Lung (tissue), 12 donors: ENCODE measurements around the gene MISP3. TPM values are rescaled to one million over a fixed set of nuclear protein-coding genes. Genes with fewer than 3 reads are reported as not detected.

Source experiments
- ATAC-seq: fragments of 200-7000 bp; cut with Tn5 transposase; one replicate; pipeline ENCODE4 v1.9.1; 2020; ENCODE audit warnings: moderate number of reproducible peaks; ENCODE audit not compliant: insufficient read depth, low FRiP score
- DNase-seq, 3 donors: peaks; one replicate each; pipeline ENCODE4 v3.0.0-alpha.2; 2013 to 2017
- H3K27ac ChIP-seq, 2 donors: one replicate each; pipeline ENCODE4 v1.5.1; 2013; ENCODE audit warnings: mild to moderate bottlenecking in 2 of 2, moderate library complexity in 2 of 2, control low read depth in 1 of 2, inconsistent platforms in 1 of 2, low read depth in 1 of 2, low read length in 1 of 2
- H3K27me3 ChIP-seq, 3 donors: one replicate each; pipeline ENCODE4 v1.5.1; 2013; ENCODE audit warnings: low read length in 2 of 3; ENCODE audit not compliant: control insufficient read depth in 3 of 3, insufficient read depth in 3 of 3
- H3K36me3 ChIP-seq, 4 donors: one replicate each; pipeline ENCODE4 v1.5.1; 2013; ENCODE audit warnings: low read length in 4 of 4, mild to moderate bottlenecking in 1 of 4, moderate library complexity in 1 of 4; ENCODE audit not compliant: control insufficient read depth in 4 of 4, insufficient read depth in 4 of 4
- H3K4me1 ChIP-seq, 5 donors: one replicate each; pipeline ENCODE4 v1.5.1; 2013; ENCODE audit warnings: low read length in 5 of 5, mild to moderate bottlenecking in 2 of 5, moderate library complexity in 1 of 5; ENCODE audit not compliant: control insufficient read depth in 5 of 5, insufficient read depth in 5 of 5
- H3K4me3 ChIP-seq: one replicate; pipeline ENCODE4 v1.5.1; 2013; ENCODE audit warnings: mild to moderate bottlenecking, control low read depth, moderate library complexity
- H3K9ac ChIP-seq, 2 donors: one replicate each; pipeline ENCODE4 v1.5.1; 2013; ENCODE audit warnings: low read length in 2 of 2, control low read depth in 1 of 2; ENCODE audit not compliant: insufficient read depth in 1 of 2
- H3K9me3 ChIP-seq, 4 donors: one replicate each; pipeline ENCODE4 v1.5.1; 2013; ENCODE audit warnings: low read length in 3 of 4, mild to moderate bottlenecking in 1 of 4, moderate library complexity in 1 of 4; ENCODE audit not compliant: control insufficient read depth in 4 of 4, insufficient read depth in 3 of 4
- CTCF ChIP-seq: IDR thresholded peaks from 2 replicates; pipeline ENCODE4 v1.5.1; 2012; ENCODE audit warnings: mild to moderate bottlenecking; ENCODE audit errors: control extremely low read depth, extremely low read depth
- WGBS, 2 donors: extraction: QIAGEN DNeasy Blood & Tissue Kit; methylation state at CpG; one replicate each; pipeline ENCODE4 v1.1.7; 2013; 5-methylcytosine and 5-hydroxymethylcytosine counted together
- polyA plus RNA-seq, 2 donors: library from polyadenylated mRNA; stranded (reverse); fragments of 200-250 nt; gene quantifications; one replicate each; pipeline ENCODE4 v1.2.1, GENCODE V29; 2013
- total RNA-seq, 2 donors: library from RNA; depleted of rRNA in 1 of 2; stranded (reverse); fragments of >200 nt in 1 of 2; gene quantifications; one replicate each; pipeline ENCODE4 v1.2.1, GENCODE V29; 2014 to 2021
- donor health status: control.
- donor health status: control.
- donor health status: Bipolar disorder and iron deficiency.
- donor health status: healthy.
- donor health status: DM: yes; HTN: yes; CAD: no.

The MISP3 gene
- total and polyA plus RNA-seq, 4 donors, result 3.5 to 11.2 (median 7.4) TPM

- peak; percentile 50 for ATAC-seq
- H3K9ac ChIP-seq, result no peak overlapping the region
- 0 to 1% methylated on average over 60 to 106 of the region's 106 CpGs for WGBS, 2 donors
- H3K27me3 ChIP-seq, result no peaks in the 10 kb centered on the region
- peak; percentile 30 for TF ChIP-seq CTCF
- peak overlapping the region; percentile 93 to 95 for H3K27ac ChIP-seq
- no peaks in the 10 kb centered on the region for H3K9me3 ChIP-seq
- peak; percentile 76 to 83 (median 79) for DNase-seq
- H3K4me3 ChIP-seq, result peak overlapping the region; percentile 40
- H3K36me3 ChIP-seq, result no peaks in the 10 kb centered on the region
- H3K4me1 ChIP-seq, result peaks cover 0 to 34% (median 3%) of the 10 kb centered on the region in 5 donors
These were observed 807 bp downstream of the MISP3 start for GRCh38 chr19:14073261-14073924.

- H3K27me3 ChIP-seq, result no peaks in the 10 kb centered on the region
- peak overlapping the region in 1 of 2 donors; percentile 13 for H3K9ac ChIP-seq
- 3% methylated on average over 43 to 44 of the region's 44 CpGs for WGBS, 2 donors
- DNase-seq (peak in 2 of 3 donors; percentile 34 to 43), ATAC-seq (no peak)
- peaks cover 0 to 34% (median 3%) of the 10 kb centered on the region in 5 donors for H3K4me1 ChIP-seq
- no peaks in the 10 kb centered on the region for H3K9me3 ChIP-seq
- peak overlapping the region; percentile 40 for H3K4me3 ChIP-seq
- TF ChIP-seq CTCF, result no peak
- no peaks in the 10 kb centered on the region for H3K36me3 ChIP-seq
- peak overlapping the region; percentile 93 to 95 for H3K27ac ChIP-seq
These were observed 1.6 kb downstream of the MISP3 start for GRCh38 chr19:14073925-14074838.

- no peak for TF ChIP-seq CTCF
- no peak overlapping the region for H3K4me3 ChIP-seq
- H3K27ac ChIP-seq, result peak overlapping the region in 1 of 2 donors; percentile 39
- no peak for ATAC-seq
- H3K9ac ChIP-seq, result no peak overlapping the region
- WGBS, 2 donors, result 27 to 74% methylated on average over 2 of the region's 2 CpGs
- H3K4me1 ChIP-seq, result peaks cover 0 to 26% (median 6%) of the 10 kb centered on the region in 5 donors
- no peaks in the 10 kb centered on the region for H3K9me3 ChIP-seq
- no peaks in the 10 kb centered on the region for H3K36me3 ChIP-seq
- DNase-seq, result peak in 2 of 3 donors; percentile 16 to 38
- H3K27me3 ChIP-seq, result no peaks in the 10 kb centered on the region
These were observed 5.8 kb downstream of the MISP3 start for GRCh38 chr19:14078411-14078810.
